B cell (primary cell): ENCODE results near the gene MED12L.

Experiments used
- EZH2 ChIP-seq: IDR thresholded peaks from 2 replicates; pipeline ENCODE4 v1.6.1; 2012; ENCODE audit warnings: borderline replicate concordance, low read depth, mild to moderate bottlenecking, moderate library complexity, low read length; ENCODE audit not compliant: insufficient read depth, poor library complexity, severe bottlenecking
- TF ChIP-seq, protein P1 (sequence below): fragments of 200-600 bp; IDR thresholded peaks from one replicate; pipeline ENCODE4 v1.8.0; 2022; ENCODE audit warnings: antibody characterized with exemption, mild to moderate bottlenecking

- TF ChIP-seq, protein P1, sequence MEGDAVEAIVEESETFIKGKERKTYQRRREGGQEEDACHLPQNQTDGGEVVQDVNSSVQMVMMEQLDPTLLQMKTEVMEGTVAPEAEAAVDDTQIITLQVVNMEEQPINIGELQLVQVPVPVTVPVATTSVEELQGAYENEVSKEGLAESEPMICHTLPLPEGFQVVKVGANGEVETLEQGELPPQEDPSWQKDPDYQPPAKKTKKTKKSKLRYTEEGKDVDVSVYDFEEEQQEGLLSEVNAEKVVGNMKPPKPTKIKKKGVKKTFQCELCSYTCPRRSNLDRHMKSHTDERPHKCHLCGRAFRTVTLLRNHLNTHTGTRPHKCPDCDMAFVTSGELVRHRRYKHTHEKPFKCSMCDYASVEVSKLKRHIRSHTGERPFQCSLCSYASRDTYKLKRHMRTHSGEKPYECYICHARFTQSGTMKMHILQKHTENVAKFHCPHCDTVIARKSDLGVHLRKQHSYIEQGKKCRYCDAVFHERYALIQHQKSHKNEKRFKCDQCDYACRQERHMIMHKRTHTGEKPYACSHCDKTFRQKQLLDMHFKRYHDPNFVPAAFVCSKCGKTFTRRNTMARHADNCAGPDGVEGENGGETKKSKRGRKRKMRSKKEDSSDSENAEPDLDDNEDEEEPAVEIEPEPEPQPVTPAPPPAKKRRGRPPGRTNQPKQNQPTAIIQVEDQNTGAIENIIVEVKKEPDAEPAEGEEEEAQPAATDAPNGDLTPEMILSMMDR: no peak
- no peak for TF ChIP-seq EZH2
Measured at GRCh38 chr3:151052346-151052745, 33.1 kb upstream of the MED12L start.
